ENCODE results near the gene HACE1.

The HACE1 gene

DNA sequence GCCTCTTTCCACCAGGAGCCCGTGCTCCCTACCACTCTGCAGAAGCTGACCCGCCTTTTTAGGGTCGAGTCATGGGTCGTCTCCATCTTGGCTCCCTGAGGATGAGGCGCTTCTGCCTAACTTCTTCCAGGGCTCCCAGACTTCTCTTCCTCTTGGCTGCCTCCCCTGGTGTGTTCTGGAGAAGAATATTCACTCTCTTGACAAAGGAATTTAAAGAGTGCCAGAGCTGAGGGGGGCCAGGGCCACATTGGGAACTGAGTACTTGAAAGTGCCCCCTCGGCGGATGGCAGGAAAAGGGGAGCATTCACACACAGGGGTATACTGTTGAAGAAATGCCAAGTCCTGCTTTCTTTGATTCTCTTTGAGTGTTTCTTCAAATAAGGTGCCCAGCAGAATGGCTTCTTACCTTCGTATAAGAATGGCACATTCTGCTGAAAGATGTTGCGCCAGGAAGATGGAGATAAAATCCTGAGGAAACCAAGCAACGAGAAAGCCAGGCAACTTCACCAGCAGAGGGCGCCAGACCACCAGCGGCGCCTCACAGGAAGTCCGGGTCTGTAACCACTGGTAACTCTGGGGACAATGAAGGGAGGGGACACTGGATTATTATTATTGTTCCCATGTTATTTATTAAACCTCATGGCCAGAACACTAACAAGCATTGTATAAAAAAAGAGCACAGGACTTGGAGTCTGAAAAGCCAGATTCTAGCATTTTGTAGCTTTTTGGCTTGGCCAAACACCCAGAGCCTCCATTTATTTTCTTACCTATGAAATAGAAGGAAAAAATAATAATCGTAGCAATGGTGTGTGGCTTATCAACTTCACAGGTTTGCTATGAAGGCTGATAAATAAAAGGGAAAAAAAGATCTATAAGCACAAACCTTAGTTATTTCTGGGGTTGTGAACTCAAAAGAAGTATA, 176.7 kb downstream of the HACE1 start:
- Histone ChIP-seq H3K36me3 (ENCODE audit: control insufficient read depth, low read depth, low read length) (no peaks in the 10 kb centered on the region), H3K4me3 (ENCODE audit: low read length) (no peak overlapping the region), H3K9ac (ENCODE audit: low read length) (no peak overlapping the region), H3K27me3 (ENCODE audit: control insufficient read depth, insufficient read depth, low read length) (no peaks in the 10 kb centered on the region), H3K9me3 (ENCODE audit: control insufficient read depth, low read depth, low read length) (no peaks in the 10 kb centered on the region), H3K27ac (ENCODE audit: low read length) (no peak overlapping the region), H3K4me1 (ENCODE audit: control insufficient read depth, low read depth, low read length) (no peaks in the 10 kb centered on the region)

DNA sequence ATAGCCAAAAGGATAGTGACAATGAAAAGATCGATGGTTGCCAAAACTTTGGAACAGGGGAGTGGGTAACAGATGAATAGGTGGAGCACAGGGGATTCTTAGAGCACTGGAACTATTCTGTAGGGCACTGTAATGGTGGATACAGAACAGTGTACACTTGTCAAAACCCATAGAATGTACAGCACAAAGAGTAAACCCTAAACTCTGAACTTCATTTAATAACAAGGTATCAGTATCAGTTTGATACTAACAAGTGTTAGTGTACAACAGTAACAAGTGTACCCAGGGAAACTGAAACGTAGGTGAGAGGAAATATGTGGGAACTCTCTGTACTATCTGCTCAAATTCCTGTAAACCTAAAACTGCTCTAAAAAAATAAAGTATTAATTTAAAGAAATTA, 179.2 kb downstream of the HACE1 start:
- Histone ChIP-seq H3K4me3 (ENCODE audit: low read length) (no peak overlapping the region), H3K27me3 (ENCODE audit: control insufficient read depth, insufficient read depth, low read length) (no peaks in the 10 kb centered on the region), H3K9me3 (ENCODE audit: control insufficient read depth, low read depth, low read length) (no peaks in the 10 kb centered on the region), H3K36me3 (ENCODE audit: control insufficient read depth, low read depth, low read length) (no peaks in the 10 kb centered on the region), H3K9ac (ENCODE audit: low read length) (no peak overlapping the region), H3K4me1 (ENCODE audit: control insufficient read depth, low read depth, low read length) (no peaks in the 10 kb centered on the region), H3K27ac (ENCODE audit: low read length) (no peak overlapping the region)

DNA sequence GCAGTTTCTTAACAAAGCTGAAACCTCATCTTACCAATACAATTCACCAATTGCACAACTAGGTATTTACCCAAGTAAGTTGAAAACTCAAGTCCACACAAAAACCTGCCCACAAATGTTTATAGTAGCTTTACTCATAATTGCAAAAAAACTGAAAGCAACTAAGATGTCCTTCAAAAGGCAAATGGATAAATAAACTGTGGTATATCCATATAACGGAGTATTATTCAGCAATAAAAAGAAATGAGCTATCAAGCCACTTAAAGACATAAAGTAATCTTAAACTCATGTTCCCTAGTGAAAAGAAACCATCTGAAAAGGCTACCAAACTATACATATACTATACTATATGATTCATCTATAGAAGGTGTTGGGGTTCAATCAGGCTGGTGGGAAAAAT, 179.7 kb downstream of the HACE1 start:
- Histone ChIP-seq H3K27me3 (ENCODE audit: control insufficient read depth, insufficient read depth, low read length) (no peaks in the 10 kb centered on the region), H3K4me1 (ENCODE audit: control insufficient read depth, low read depth, low read length) (no peaks in the 10 kb centered on the region), H3K9me3 (ENCODE audit: control insufficient read depth, low read depth, low read length) (no peaks in the 10 kb centered on the region), H3K27ac (ENCODE audit: low read length) (no peak overlapping the region), H3K36me3 (ENCODE audit: control insufficient read depth, low read depth, low read length) (no peaks in the 10 kb centered on the region), H3K4me3 (ENCODE audit: low read length) (no peak overlapping the region), H3K9ac (ENCODE audit: low read length) (no peak overlapping the region)

All from iPS-18a (cell line).